IgD-negative memory B cell (primary cell): ENCODE measurements around the gene STX10. TPM values are rescaled to one million over a fixed set of nuclear protein-coding genes. Genes with fewer than 3 reads are reported as not detected.

Experiments used
- H3K27ac Mint-ChIP-seq, 3 donors: one replicate each; pipeline ENCODE4 v1.8.0; 2020 to 2022; ENCODE audit warnings: mild to moderate bottlenecking in 3 of 3, mixed read lengths in 3 of 3, moderate library complexity in 1 of 3
- H3K27me3 Mint-ChIP-seq: one replicate; pipeline ENCODE4 v1.8.0; 2021; ENCODE audit warnings: mixed read lengths
- H3K36me3 Mint-ChIP-seq: one replicate; pipeline ENCODE4 v1.8.0; 2020; ENCODE audit warnings: mild to moderate bottlenecking, mixed read lengths
- H3K4me1 Mint-ChIP-seq, 3 donors: one replicate each; pipeline ENCODE4 v1.8.0; 2020 to 2022; ENCODE audit warnings: mixed read lengths in 3 of 3, mild to moderate bottlenecking in 1 of 3
- H3K4me3 Mint-ChIP-seq, 4 donors: one replicate each; pipeline ENCODE4 v1.8.0; 2020 to 2022; ENCODE audit warnings: mild to moderate bottlenecking in 4 of 4, mixed read lengths in 4 of 4, moderate library complexity in 3 of 4
- H3K9me3 Mint-ChIP-seq, 3 donors: one replicate each; pipeline ENCODE4 v1.8.0; 2020 to 2021; ENCODE audit warnings: mixed read lengths in 3 of 3, mild to moderate bottlenecking in 1 of 3
- polyA plus RNA-seq: library from polyadenylated mRNA; unstranded; fragments of 300-500 nt; fragmentation: Illumina TruSeq; gene quantifications from one replicate; pipeline ENCODE4 v1.2.3, GENCODE V29; 2021

Gene STX10
- polyA plus RNA-seq, 1 donor from 2014 or later = 52.8 TPM

DNA sequence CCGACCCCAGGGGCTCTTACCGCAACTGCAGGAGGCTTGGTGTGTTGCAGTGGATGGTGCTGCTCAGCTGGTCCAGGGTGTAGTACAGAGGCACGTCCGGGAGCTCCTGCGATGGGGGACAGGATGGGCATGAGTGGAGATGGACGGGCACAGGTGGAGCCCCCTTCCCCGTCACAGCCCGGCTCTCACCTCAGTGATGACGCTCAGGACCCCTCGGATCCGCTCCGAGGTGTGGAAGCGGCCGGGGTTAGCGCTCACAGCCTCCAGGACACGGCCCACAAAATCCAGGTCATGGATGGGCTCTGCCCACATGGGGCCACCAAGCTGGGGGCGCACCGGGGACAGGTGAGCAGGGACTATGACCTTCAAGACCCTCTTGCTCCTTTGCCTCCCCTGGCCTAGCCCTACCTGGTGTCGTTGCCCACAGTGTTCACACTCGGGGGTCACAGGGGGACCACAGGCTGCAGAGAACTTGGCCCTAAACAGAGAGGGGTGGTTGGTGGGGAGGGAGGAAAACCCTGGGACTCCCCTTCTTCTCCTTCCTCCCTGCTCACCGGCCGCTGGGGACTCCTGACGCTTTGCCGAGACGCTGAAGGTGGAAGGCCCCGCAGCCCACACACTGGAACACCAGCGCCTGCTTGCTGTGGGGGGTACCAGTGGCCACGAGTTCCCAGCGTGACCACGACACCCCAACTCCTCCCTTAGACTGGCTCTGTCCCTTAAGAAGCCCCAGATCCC lies 40.6 kb downstream of the STX10 start:
- Mint-ChIP-seq H3K4me3 (no peak overlapping the region), H3K9me3 (no peaks in the 10 kb centered on the region), H3K36me3 (no peaks in the 10 kb centered on the region), H3K27ac (peak overlapping the region in 1 of 3 donors; percentile 39), H3K27me3 (no peaks in the 10 kb centered on the region), H3K4me1 (peaks cover 4 to 5% (median 5%) of the 10 kb centered on the region in 3 donors)

DNA sequence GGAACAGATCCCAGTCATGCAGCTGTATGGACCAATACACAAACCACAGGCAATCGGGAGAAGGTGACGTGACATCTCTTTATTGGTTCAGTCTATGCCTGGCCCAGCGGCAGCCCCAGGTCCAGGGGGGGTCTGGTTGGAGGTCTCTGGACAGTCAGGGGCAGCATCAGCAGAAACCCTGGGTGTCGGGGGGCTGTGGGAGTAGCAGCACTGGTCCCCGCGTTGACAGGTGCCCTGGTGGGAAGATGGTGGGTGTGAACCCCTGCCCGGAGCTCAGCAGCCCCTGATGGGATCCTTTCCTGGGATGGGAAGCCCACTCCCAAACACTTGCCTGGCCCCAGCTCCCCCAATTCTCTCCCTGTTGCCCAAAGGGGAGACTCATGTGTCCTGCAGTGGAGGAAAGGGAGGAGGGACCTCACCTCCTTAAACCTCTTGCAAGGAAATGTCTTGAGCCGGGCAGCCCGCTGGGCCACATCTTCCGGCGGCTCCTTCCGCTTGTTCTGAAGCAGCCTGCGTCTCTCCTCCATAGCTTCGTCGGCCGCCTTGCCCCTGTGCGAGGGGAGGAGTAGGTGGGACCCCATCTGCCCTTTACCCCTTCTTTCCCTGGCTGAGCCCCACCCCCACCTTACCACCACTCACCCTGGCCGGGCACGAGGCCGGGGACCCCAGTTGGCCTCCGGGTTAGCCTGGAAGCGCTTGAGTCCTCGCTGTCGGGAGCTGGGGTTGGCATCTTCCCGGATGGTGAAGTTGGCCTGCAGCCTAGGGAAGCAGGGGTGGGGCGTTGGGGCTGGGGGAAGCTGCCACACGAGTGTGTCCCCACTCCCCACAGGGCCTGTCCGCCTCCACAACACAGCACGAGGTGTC lies 45.1 kb downstream of the STX10 start:
- peak overlapping the region; percentile 86 to 98 (median 92) for H3K4me3 Mint-ChIP-seq
- H3K27ac Mint-ChIP-seq = peak overlapping the region; percentile 95 to 99 (median 97)
- peaks cover 1% of the 10 kb centered on the region for H3K27me3 Mint-ChIP-seq
- no peaks in the 10 kb centered on the region for H3K9me3 Mint-ChIP-seq
- no peaks in the 10 kb centered on the region for H3K36me3 Mint-ChIP-seq
- H3K4me1 Mint-ChIP-seq = peaks cover 14 to 15% (median 14%) of the 10 kb centered on the region in 3 donors

DNA sequence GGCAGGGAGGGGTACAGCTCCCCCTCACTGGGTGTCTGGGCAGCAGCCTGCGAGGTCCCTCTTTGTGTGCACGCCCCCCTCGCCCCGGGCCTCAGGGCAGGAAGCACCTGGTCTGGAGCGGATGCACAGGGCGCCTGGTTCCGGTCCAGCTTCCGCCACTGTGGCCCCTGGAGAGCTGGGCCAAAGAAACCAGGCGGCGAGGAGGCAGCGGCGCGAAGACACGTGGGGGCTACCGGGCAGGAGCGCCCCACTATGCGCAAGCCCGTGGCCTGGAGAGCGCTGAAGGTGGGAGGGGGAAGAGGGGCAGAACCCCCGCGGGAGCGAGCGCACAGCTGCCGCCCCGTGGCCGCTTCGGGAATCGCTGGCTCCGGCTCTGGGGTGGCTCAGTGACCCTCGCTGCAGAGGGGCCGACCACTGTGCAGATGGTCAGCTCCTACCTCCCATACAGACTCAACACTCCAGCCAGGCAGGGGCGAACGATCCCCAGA lies 45.8 kb downstream of the STX10 start:
- Mint-ChIP-seq H3K9me3 (peaks cover 0 to 1% (median 0%) of the 10 kb centered on the region in 3 donors), H3K4me3 (peak overlapping the region; percentile 86 to 98 (median 92)), H3K4me1 (peaks cover 15 to 18% (median 16%) of the 10 kb centered on the region in 3 donors), H3K36me3 (no peaks in the 10 kb centered on the region), H3K27ac (peak overlapping the region; percentile 95 to 99 (median 97)), H3K27me3 (peaks cover 2% of the 10 kb centered on the region)

DNA sequence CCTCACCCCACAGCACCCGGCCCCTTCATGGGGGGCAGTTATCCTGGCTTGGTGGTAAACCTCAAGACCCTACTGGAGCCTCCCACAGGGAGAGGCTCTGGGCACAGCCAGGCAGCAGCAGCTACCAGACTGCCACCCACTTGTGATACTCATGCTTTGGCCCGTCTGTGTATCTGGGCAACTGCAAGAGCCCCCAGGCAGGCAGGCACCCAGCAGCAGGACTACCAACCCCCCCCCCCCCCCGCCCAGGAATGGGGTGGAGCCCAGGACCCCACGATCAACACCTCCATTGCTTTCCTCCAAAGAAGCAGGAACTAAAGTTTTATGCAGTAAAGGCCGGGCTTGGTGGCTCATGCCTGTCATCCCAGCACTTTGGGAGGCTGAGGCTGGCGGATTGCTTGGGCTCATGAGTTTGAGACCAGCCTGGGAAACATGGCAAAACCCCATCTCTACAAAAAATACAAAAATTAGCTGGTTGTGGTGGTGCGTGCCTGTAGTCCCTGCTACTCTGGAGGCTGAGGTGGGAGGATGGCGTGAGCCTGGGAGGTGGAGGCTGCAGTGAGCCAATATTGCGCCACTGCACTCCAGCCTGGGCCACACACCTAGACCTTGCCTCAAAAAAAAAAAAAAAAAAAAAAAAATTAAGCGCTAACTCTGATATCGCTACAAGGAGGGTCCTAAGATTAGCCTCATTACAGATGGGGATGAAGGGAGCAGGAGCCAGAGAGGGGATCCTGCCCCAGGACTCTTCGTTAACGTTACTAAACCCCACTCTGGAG lies 46.4 kb downstream of the STX10 start:
- peaks cover 2% of the 10 kb centered on the region for H3K27me3 Mint-ChIP-seq
- H3K4me1 Mint-ChIP-seq = peaks cover 15 to 20% (median 16%) of the 10 kb centered on the region in 3 donors
- peaks cover 1% of the 10 kb centered on the region for H3K36me3 Mint-ChIP-seq
- peaks cover 0 to 1% (median 0%) of the 10 kb centered on the region in 3 donors for H3K9me3 Mint-ChIP-seq
- H3K27ac Mint-ChIP-seq = peak overlapping the region; percentile 95 to 99 (median 98)
- peak overlapping the region; percentile 90 to 98 (median 94) for H3K4me3 Mint-ChIP-seq

DNA sequence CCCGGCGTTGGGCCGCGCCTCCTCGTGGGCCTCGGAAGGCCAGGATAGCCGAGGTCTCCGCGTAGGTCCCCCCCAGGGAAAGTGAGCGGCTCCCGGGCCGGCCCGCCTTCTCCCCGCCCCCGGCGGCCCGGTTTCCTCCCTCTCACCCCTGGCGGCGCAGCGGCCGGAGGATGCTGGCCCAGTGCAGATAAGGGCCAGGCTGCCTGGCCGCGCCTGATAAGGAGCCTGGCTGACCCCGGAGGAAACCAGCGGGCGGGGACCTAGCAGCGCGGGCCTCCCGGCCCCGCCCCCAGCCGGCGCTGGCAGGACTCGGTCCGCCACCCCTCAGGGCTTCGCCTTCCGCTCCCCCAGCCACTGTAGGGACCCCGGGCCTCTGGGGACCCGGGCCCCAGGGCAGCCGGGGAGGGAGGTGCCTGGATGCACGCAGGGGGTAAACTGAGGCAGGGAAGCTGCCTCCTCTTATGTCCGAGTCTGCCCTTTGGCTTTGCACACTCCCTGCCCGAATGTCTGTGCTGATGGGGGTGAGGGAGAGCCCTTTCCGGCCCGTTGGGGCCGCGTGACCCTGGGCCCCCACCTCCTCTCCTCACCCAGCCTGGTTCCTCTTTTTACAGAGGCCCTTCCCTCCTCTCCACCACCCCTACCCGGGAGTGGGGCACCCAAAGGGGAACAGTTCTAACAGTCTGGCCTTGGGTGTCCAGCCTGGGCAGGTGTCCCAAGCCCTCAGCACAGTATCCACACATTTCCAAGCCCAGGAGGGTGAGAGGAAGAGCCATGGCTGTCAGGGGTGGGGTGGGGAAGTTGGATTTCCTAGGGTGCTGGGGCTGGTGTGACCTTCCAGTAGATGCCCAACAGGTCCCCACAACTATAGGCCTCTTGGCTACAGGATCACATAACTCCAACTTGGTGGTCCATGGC lies 47.3 kb downstream of the STX10 start, which contains the start of gene LYL1:
Gene LYL1, minus strand, starts transcription at position 193 of the 915 bp plus-strand sequence. CDS start 1,687 bp downstream, outside the sequence.
- peak within 1 kb of the TSS; percentile 90 to 98 (median 94) for H3K4me3 Mint-ChIP-seq
- H3K36me3 Mint-ChIP-seq = peaks cover 1% of the 10 kb centered on the region
- H3K4me1 Mint-ChIP-seq = peaks cover 16 to 26% (median 19%) of the 10 kb centered on the region in 3 donors
- H3K27me3 Mint-ChIP-seq = peaks cover 2% of the 10 kb centered on the region
- H3K27ac Mint-ChIP-seq = peak within 1 kb of the TSS; percentile 95 to 99 (median 98)
- peaks cover 0 to 1% (median 0%) of the 10 kb centered on the region in 3 donors for H3K9me3 Mint-ChIP-seq

DNA sequence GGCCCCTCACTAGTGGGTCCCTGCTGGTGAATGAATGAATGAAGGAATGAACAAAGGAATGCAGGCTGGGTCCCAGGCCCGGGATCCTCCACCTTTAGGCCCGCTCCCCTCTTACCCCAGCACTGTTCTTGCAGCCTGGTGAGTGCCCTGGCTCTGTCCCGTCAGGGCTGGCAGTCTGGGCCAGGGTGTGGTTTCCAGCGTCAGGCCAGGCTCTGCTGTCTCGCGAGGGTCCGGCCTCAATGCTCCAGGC lies 47.8 kb downstream of the STX10 start:
- peaks cover 16 to 24% (median 19%) of the 10 kb centered on the region in 3 donors for H3K4me1 Mint-ChIP-seq

DNA sequence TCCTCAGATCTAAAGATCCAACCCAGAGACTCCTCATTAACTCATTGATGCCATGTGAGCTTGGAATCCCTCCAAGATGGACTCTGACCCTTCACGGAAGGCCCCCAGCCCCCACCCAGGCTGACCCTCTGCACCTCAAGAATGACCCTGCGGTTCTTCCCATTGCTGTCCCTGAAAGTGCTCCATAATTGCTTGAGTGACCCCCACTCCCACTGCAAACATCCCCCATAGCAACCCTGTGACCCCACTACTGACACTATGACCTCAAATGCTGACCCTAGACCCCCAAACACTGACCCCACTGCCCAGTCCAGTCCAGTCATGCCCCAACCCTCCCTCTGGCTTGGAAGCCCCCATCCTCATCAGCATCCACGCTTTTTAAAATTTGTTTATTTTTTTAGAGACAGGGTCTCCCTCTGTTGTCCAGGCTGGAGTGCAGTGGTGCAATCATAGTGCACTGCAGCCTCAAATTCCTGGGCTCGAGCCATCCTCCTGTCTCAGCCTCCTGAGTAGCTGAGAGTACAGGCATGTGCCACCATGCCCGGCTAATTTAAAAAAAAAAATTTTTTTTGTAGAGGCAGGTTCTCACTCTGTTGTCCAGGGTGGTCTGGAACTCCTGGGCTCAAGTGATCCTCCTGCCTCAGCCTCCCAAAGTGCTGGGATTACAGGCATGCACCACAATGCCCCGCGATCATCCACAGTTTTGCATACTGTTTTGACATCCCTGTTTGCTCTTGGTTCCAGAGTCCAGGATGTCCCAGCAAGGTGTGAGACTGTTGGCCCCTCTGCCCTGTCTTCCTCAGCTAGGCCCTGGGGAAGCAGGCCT lies 48.4 kb downstream of the STX10 start:
- peak overlapping the region; percentile 90 to 98 (median 94) for H3K4me3 Mint-ChIP-seq
- peaks cover 19 to 27% (median 22%) of the 10 kb centered on the region in 3 donors for H3K4me1 Mint-ChIP-seq
- H3K9me3 Mint-ChIP-seq = peaks cover 0 to 1% (median 0%) of the 10 kb centered on the region in 3 donors
- H3K27me3 Mint-ChIP-seq = peaks cover 4% of the 10 kb centered on the region
- peaks cover 1% of the 10 kb centered on the region for H3K36me3 Mint-ChIP-seq
- H3K27ac Mint-ChIP-seq = peak overlapping the region; percentile 88 to 99 (median 95)

More for the DNA sequence above, 47.8 kb downstream of the STX10 start:
- H3K27ac Mint-ChIP-seq = peak overlapping the region; percentile 88 to 99 (median 95)
- H3K36me3 Mint-ChIP-seq = peaks cover 1% of the 10 kb centered on the region
- H3K27me3 Mint-ChIP-seq = peaks cover 2% of the 10 kb centered on the region
- H3K9me3 Mint-ChIP-seq = peaks cover 0 to 1% (median 0%) of the 10 kb centered on the region in 3 donors
- H3K4me3 Mint-ChIP-seq = peak overlapping the region; percentile 90 to 98 (median 94)

DNA sequence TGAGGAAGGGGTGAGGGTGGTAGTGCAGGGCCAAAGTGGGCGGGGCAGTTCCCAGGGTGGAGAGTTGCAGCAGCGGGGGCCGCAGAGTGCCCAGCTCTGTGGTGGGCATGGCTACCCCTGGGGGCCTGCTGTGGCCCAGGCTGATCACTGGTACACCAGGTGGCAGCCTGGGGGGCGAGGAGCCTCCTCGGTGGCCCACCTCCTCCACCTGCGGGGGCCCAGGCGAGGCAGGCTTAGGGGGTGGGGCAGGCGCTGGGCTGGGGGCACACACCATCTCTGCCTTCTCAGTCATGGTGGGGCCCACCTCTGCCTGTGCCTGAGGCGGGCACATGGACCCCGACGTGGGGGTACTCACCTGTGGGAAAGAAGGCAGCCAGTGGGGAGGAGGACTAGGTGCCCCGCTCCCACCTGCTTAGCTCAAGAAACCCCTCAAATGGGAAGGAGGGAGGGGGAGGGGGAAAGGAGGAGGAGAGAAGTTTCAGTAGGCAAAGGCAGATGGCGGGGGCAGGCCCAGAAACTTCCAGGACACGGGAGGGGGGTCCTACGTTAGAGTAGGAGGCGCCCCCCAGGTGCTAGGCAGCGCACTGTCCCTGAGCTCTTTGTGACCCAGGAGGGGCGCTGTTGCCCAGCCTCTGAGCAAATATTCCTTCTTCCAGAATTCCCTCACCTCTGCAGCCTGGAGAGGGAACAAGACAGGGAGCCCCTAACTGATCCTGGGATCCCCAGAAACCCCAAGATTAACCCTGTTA lies 49.2 kb downstream of the STX10 start:
- Mint-ChIP-seq H3K27me3 (peaks cover 5% of the 10 kb centered on the region), H3K27ac (peak overlapping the region; percentile 88 to 99 (median 95)), H3K36me3 (peaks cover 1% of the 10 kb centered on the region), H3K9me3 (peaks cover 0 to 1% (median 0%) of the 10 kb centered on the region in 3 donors), H3K4me3 (peak overlapping the region; percentile 90 to 98 (median 94)), H3K4me1 (peaks cover 20 to 27% (median 23%) of the 10 kb centered on the region in 3 donors)

DNA sequence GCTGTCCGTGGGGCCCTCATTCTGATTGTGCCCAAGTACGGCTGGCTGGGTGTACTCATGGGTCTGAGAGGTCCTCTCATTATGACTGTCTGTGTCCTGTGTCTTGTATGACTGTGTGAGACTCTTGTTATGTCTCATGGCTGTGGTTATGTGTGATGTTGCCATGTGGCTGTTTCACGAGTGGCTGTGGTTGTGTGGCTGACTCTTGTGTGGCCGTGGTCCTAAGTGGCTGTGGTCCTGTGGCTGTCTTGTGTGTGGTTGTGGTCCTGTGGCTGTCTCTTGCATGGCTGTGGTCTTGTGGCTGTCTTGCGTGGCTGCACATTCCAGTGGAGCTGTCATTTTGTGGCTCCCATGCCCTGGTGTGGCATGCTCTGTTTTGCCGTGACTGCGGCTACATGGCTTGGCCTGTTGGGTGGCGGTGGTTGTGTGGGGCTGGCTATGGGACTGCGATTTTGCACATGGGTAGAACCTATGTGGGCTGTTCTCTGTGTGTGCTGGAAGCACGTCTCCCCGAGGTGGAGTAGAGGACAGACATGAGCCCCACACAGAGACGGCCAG lies 50.1 kb downstream of the STX10 start:
- H3K4me1 Mint-ChIP-seq = peaks cover 20 to 26% (median 23%) of the 10 kb centered on the region in 3 donors
- peak overlapping the region; percentile 95 to 98 (median 96) for H3K27ac Mint-ChIP-seq
- H3K36me3 Mint-ChIP-seq = peaks cover 1% of the 10 kb centered on the region
- peaks cover 0 to 1% (median 0%) of the 10 kb centered on the region in 3 donors for H3K9me3 Mint-ChIP-seq
- peaks cover 5% of the 10 kb centered on the region for H3K27me3 Mint-ChIP-seq
- peak overlapping the region; percentile 81 to 97 (median 90) for H3K4me3 Mint-ChIP-seq

DNA sequence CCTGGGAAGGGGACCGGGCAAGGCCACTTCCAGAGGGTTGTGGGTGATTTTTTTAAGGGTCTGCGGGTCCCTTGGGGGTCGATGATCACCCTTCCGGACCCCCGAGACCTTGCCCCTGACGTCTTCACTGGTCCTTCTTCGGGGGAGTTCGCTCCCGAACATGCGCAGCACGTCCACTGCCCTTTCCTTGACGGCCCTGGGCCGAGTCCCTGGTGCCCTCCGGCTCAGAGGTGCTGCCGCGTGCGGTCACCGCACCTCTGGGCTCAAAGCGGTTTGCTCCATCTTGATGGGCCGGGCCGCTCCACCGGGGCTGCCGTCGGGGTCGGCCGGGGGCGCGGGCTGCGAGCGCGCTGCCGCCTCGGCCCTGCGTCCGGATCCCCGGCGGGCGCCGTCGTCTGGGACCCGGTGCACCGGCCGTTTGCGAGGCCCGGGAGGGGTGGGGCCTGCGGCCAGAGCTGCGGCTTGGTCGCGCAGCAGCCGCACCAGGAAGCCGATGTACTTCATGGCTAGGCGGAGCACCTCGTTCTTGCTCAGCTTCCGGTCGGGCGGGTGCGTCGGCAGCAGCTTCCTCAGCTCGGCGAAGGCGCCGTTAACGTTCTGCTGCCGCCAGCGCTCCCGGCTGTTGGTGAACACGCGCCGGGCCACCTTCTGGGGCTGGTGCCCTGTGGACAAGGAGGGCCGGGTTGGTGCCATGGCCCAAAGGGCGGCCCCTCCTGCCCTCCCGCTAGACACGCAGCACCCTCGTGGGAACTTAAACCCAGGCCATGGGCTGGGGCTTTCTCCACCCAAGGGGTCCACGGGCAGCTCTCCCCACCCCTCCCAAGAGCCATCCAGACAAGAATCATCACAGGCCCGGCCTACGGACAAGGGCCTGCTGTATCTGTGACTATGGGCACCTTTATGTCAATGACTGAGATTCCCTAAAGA lies 50.8 kb downstream of the STX10 start:
- peak overlapping the region; percentile 90 to 97 (median 94) for H3K4me3 Mint-ChIP-seq
- peaks cover 0 to 1% (median 0%) of the 10 kb centered on the region in 3 donors for H3K9me3 Mint-ChIP-seq
- peaks cover 21 to 27% (median 21%) of the 10 kb centered on the region in 3 donors for H3K4me1 Mint-ChIP-seq
- H3K27me3 Mint-ChIP-seq = peaks cover 5% of the 10 kb centered on the region
- H3K27ac Mint-ChIP-seq = peak overlapping the region; percentile 95 to 98 (median 96)
- H3K36me3 Mint-ChIP-seq = peaks cover 1% of the 10 kb centered on the region
